Breast epithelium (tissue), 3 donors: ENCODE results near the gene JMY.

Experiments used
- POLR2A ChIP-seq: fragments of 450-650 bp; IDR thresholded peaks from one replicate; pipeline ENCODE4 v1.6.1; 2016; ENCODE audit warnings: antibody characterized with exemption, mild to moderate bottlenecking, moderate library complexity
- TF ChIP-seq, protein P1 (sequence below), 3 donors: fragments of 450-650 bp; IDR thresholded peaks; one replicate each; pipeline ENCODE4 v1.5.1; 2016 to 2017; ENCODE audit warnings: antibody characterized with exemption in 3 of 3, mild to moderate bottlenecking in 3 of 3, moderate library complexity in 3 of 3

DNA sequence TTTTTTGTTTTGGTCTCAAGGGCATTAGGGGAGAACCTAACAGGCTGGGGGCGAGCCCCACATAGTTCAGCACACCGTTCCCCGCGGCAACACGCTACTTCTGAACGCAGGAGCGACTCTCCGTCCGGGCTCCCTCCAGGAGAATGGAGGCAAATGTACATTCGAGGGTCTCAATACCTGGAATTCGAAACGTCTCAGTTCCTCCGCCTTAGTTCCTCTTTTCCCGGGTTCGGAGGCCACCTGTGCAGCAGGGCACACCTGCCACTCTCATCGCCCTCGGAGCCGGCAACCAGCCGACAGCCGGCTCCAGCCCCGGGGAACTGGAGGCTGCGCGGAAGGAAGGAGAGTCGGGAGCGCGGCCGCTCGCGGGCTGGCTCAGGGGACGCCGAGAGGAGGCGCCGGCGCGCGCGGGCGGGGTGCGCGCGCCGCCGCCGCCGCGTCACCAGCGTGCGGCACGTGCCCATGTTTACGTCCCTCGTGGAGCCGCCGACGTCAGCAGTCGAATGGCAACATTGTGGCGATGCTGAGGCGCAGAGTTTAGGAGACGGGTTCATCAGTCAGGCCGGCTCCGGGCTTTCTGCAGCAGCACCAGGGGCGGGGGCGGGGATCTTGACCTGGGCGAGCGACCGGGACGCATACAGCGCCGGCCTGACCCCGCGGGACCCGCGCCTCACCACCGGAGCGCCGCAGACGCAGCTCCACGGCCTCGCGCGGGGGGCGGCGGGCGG is at the start of gene JMY:
- no peak for TF ChIP-seq POLR2A
- TF ChIP-seq, protein P1, sequence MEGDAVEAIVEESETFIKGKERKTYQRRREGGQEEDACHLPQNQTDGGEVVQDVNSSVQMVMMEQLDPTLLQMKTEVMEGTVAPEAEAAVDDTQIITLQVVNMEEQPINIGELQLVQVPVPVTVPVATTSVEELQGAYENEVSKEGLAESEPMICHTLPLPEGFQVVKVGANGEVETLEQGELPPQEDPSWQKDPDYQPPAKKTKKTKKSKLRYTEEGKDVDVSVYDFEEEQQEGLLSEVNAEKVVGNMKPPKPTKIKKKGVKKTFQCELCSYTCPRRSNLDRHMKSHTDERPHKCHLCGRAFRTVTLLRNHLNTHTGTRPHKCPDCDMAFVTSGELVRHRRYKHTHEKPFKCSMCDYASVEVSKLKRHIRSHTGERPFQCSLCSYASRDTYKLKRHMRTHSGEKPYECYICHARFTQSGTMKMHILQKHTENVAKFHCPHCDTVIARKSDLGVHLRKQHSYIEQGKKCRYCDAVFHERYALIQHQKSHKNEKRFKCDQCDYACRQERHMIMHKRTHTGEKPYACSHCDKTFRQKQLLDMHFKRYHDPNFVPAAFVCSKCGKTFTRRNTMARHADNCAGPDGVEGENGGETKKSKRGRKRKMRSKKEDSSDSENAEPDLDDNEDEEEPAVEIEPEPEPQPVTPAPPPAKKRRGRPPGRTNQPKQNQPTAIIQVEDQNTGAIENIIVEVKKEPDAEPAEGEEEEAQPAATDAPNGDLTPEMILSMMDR (IDR thresholded peaks at IDR 0.05), result no peak
